PC-3 (cell line): Measurements from ENCODE around the gene FN3KRP. TPM values are rescaled to one million over a fixed set of nuclear protein-coding genes. Genes with fewer than 3 reads are reported as not detected.
"Not testable (repeated sequence)": the region's sequence is repeated elsewhere in the genome, so short reads cannot be mapped to it uniquely, and the experiment has no call there.

Experiments used
- ATAC-seq: fragments of 200-7000 bp; cut with Tn5 transposase; 2 replicates; pipeline ENCODE4 v1.9.1; 2020; ENCODE audit warnings: mild to moderate bottlenecking, moderate library complexity
- BruUV-seq: library from RNA; stranded (reverse); fragments of 400-500 nt; replicated peaks from 2 replicates; lab custom pipeline; 2021; lab: Mats Ljungman, UMichigan
- CTCF ChIA-PET: fragments of 300-600 bp; sonication (Branson Sonifier 250); formaldehyde crosslinking; loops from one replicate; lab custom pipeline; 2022; ENCODE audit warnings: antibody characterized with exemption; lab: Charles Lee
- POLR2A ChIA-PET: fragments of 300-600 bp; sonication (Branson Sonifier 250); formaldehyde crosslinking; loops from one replicate; lab custom pipeline; 2022; ENCODE audit warnings: antibody characterized with exemption; ENCODE audit not compliant: unreplicated experiment; lab: Charles Lee
- DNase-seq: peaks from one replicate; pipeline ENCODE4 v3.0.0-alpha.2; 2015
- H2AFZ ChIP-seq: fragments of 300-600 bp; sonication (generic); 2 replicates; pipeline ENCODE4 v1.6.0; 2016; ENCODE audit warnings: antibody characterized with exemption, low read length
- H3F3A ChIP-seq: fragments of 300-600 bp; sonication (generic); one replicate; pipeline ENCODE4 v1.6.0; 2017; ENCODE audit warnings: antibody characterized with exemption, low read length, control low read depth, mild to moderate bottlenecking; ENCODE audit not compliant: unreplicated experiment
- H3K27ac ChIP-seq: fragments of 300-600 bp; sonication (generic); 2 replicates; pipeline ENCODE4 v1.5.1; 2016; ENCODE audit warnings: mild to moderate bottlenecking, low read length
- H3K27me3 ChIP-seq: fragments of 300-600 bp; sonication (generic); 2 replicates; pipeline ENCODE4 v1.6.1; 2016; ENCODE audit warnings: low read length, mixed read lengths
- H3K36me3 ChIP-seq: fragments of 300-600 bp; sonication (generic); 2 replicates; pipeline ENCODE4 v1.6.1; 2016; ENCODE audit warnings: low read depth, mixed run types, low read length, mixed read lengths
- H3K4me1 ChIP-seq: fragments of 300-600 bp; sonication (generic); 2 replicates; pipeline ENCODE4 v1.5.1; 2016; ENCODE audit warnings: low read length; ENCODE audit not compliant: insufficient read depth
- H3K4me2 ChIP-seq: fragments of 300-600 bp; sonication (generic); 2 replicates; pipeline ENCODE4 v1.6.0; 2016; ENCODE audit warnings: low read length
- H3K4me3 ChIP-seq: fragments of 300-600 bp; sonication (generic); 2 replicates; pipeline ENCODE4 v1.5.1; 2016; ENCODE audit warnings: mild to moderate bottlenecking, low read length, mixed read lengths
- H3K79me2 ChIP-seq: fragments of 300-600 bp; sonication (generic); 2 replicates; pipeline ENCODE4 v1.6.1; 2017; ENCODE audit warnings: low read length, mixed read lengths
- H3K9ac ChIP-seq: fragments of 300-600 bp; sonication (generic); 2 replicates; pipeline ENCODE4 v1.6.0; 2016; ENCODE audit warnings: mild to moderate bottlenecking, low read length
- H3K9me2 ChIP-seq: fragments of 300-600 bp; sonication (generic); replicated peaks from 2 replicates; pipeline ENCODE4 v1.6.1; 2016; ENCODE audit warnings: mixed run types, low read length, mixed read lengths
- H3K9me3 ChIP-seq: fragments of 300-600 bp; sonication (generic); 2 replicates; pipeline ENCODE4 v1.6.1; 2016; ENCODE audit warnings: low read length, mixed read lengths
- H4K20me1 ChIP-seq: fragments of 300-600 bp; sonication (generic); 2 replicates; pipeline ENCODE4 v1.6.1; 2016; ENCODE audit warnings: low read length, mixed read lengths
- EZH2 ChIP-seq: fragments of 300-600 bp; sonication (generic); IDR thresholded peaks from one replicate; pipeline ENCODE4 v1.6.1; 2017; ENCODE audit warnings: antibody characterized with exemption, mild to moderate bottlenecking, low read length; ENCODE audit not compliant: unreplicated experiment
- EZH2phosphoT487 ChIP-seq: fragments of 300-600 bp; sonication (generic); IDR thresholded peaks from 2 replicates; pipeline ENCODE4 v1.6.1; 2018; ENCODE audit warnings: mild to moderate bottlenecking, antibody characterized with exemption, low read length, borderline replicate concordance
- intact Hi-C: fragments of 100-400 bp; cut with micrococcal nuclease; formaldehyde crosslinking; loops from 2 replicates; pipeline ENCODE4 v1.9.0; 2023
- total RNA-seq: library from RNA; depleted of rRNA; stranded (reverse); fragments of >200 nt; gene quantifications from 2 replicates; pipeline ENCODE4 v1.2.3, GENCODE V29; 2014
- TF ChIP-seq, protein P1 (sequence below): fragments of 300-600 bp; sonication (generic); conservative IDR thresholded peaks from 2 replicates; pipeline ENCODE4 v1.5.1; 2017; ENCODE audit warnings: antibody characterized with exemption, low read depth, mild to moderate bottlenecking, low read length

The FN3KRP gene
- total RNA-seq, 1 experiment from 2014 or later, result 37.4 TPM

GRCh38 chr17:82743344-82744219 lies 27.1 kb downstream of the FN3KRP start:
- H3K4me1 ChIP-seq, result no peaks in the 10 kb centered on the region
- ATAC-seq (no peak), DNase-seq (no peak)
- POLR2A ChIA-PET, result no interaction called here
- no peak overlapping the region for H3K9ac ChIP-seq
- H4K20me1 ChIP-seq, result no peaks in the 10 kb centered on the region
- no peak overlapping the region for H3K27ac ChIP-seq
- H3K79me2 ChIP-seq, result no peaks in the 10 kb centered on the region
- H3K9me3 ChIP-seq, result no peaks in the 10 kb centered on the region
- H3K9me2 ChIP-seq, result no peaks in the 10 kb centered on the region
- no peak overlapping the region for H2AFZ ChIP-seq
- no peak overlapping the region for H3K4me3 ChIP-seq
- H3K27me3 ChIP-seq, result no peaks in the 10 kb centered on the region
- no peak for TF ChIP-seq EZH2phosphoT487
- TF ChIP-seq, protein P1, sequence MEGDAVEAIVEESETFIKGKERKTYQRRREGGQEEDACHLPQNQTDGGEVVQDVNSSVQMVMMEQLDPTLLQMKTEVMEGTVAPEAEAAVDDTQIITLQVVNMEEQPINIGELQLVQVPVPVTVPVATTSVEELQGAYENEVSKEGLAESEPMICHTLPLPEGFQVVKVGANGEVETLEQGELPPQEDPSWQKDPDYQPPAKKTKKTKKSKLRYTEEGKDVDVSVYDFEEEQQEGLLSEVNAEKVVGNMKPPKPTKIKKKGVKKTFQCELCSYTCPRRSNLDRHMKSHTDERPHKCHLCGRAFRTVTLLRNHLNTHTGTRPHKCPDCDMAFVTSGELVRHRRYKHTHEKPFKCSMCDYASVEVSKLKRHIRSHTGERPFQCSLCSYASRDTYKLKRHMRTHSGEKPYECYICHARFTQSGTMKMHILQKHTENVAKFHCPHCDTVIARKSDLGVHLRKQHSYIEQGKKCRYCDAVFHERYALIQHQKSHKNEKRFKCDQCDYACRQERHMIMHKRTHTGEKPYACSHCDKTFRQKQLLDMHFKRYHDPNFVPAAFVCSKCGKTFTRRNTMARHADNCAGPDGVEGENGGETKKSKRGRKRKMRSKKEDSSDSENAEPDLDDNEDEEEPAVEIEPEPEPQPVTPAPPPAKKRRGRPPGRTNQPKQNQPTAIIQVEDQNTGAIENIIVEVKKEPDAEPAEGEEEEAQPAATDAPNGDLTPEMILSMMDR, result peak; percentile 26; the same call in 1 of the 2 replicates
- CTCF ChIA-PET, result no interaction called here
- no TSS peak for BruUV-seq
- intact Hi-C loops, result no loop called here
- H3K36me3 ChIP-seq, result peaks cover 25% of the 10 kb centered on the region
- no peaks in the 10 kb centered on the region for H3F3A ChIP-seq
- no peak overlapping the region for H3K4me2 ChIP-seq

GRCh38 chr17:82744736-82745135 lies 28.2 kb downstream of the FN3KRP start:
- H3K4me3 ChIP-seq, H3K4me2 ChIP-seq, CTCF ChIA-PET, POLR2A ChIA-PET, H3K9ac ChIP-seq, ATAC-seq, H2AFZ ChIP-seq, H3K4me1 ChIP-seq, BruUV-seq, H3K79me2 ChIP-seq, H3K9me2 ChIP-seq, H3F3A ChIP-seq, H4K20me1 ChIP-seq, H3K27me3 ChIP-seq, intact Hi-C loops, DNase-seq, H3K27ac ChIP-seq, H3K9me3 ChIP-seq: not testable (repeated sequence)
- peaks cover 23% of the 10 kb centered on the region for H3K36me3 ChIP-seq

DNA sequence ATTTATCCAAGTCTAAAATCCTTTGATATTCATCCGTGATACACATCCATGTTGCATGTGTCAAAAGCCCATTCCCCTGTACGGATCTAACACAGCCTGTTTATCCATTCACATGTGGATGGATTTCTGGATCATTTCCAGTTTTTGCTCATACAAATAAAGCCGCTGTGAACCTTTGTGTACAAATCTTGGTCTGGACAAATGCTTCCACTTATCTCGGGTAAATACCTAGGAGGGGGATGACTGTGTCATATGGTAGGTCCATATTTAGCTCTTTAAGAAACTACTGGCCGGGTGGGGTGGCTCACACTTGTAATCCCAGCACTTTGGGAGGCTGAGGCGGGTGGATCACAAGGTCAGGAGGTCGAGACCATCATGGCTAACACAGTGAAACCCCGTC lies 29.0 kb downstream of the FN3KRP start:
- H3K4me2 ChIP-seq, result no peak overlapping the region
- no peak overlapping the region for H2AFZ ChIP-seq
- H3K4me3 ChIP-seq, result no peak overlapping the region
- TF ChIP-seq EZH2 (no peak), EZH2phosphoT487 (no peak)
- TF ChIP-seq, protein P1, result no peak
- no peaks in the 10 kb centered on the region for H3K27me3 ChIP-seq
- no peak overlapping the region for H3K27ac ChIP-seq
- H4K20me1 ChIP-seq, result no peaks in the 10 kb centered on the region
- DNase-seq (no peak), ATAC-seq (no peak)
- no TSS peak for BruUV-seq
- POLR2A ChIA-PET, result no interaction called here
- no peak overlapping the region for H3K9ac ChIP-seq
- no peaks in the 10 kb centered on the region for H3K4me1 ChIP-seq
- no peaks in the 10 kb centered on the region for H3F3A ChIP-seq
- no peaks in the 10 kb centered on the region for H3K9me3 ChIP-seq
- intact Hi-C loops, result no loop called here
- CTCF ChIA-PET, result no interaction called here
- H3K79me2 ChIP-seq, result no peaks in the 10 kb centered on the region
- H3K9me2 ChIP-seq, result no peaks in the 10 kb centered on the region
- peaks cover 15% of the 10 kb centered on the region for H3K36me3 ChIP-seq
